ENCODE data around the gene KNDC1.

GRCh38 chr10:133267829-133268228, 107.8 kb downstream of the KNDC1 start:
- TF ChIP-seq POLR2A (IDR thresholded peaks at IDR 0.05), result no peak
- TF ChIP-seq CTCF (IDR thresholded peaks at IDR 0.05), result no peak
